ENCODE measurements around the gene THNSL1.
A peak's percentile ranks its signal among the peaks of the same experiment; 100 is the strongest.
"Not testable (repeated sequence)": the region's sequence is repeated elsewhere in the genome, so short reads cannot be mapped to it uniquely, and the experiment has no call there.

Gene THNSL1

DNA sequence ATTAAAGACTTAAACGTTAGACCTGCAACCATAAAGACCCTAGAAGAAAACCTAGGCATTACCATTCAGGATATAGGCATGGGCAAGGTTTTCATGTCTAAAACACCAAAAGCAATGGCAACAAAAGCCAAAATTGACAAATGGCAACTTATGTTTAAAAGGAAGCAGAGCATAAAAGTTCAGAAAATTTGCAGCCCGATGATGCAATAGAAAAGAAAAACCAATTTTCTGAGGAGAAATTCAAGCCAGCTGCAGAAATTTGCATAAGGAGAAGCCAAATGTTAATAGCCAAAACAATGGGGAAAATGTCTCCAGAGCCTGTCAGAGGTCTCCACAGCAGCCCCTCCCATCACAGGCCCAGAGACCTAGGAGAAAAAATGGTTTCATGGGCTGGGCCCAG, 4.8 kb upstream of the THNSL1 start:
- DNase-seq, result not testable (repeated sequence)

DNA sequence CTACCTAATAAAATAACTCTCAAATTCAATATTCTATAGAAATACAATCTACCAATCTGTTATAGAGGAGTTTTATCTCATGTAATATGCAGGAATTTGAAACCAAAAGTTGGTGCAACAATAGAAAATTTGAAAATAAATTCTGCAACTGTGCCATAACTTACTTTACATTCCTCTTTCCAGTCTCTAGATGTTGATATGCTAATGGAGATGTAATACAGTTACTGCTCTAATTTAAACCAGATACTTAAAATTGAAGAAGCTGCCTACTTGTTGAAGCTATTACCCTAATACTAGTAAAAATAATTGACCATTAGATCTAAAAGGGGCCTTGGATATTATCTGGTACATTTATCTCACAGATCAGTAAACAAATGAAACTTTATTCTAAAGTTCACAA, 1.8 kb upstream of the THNSL1 start:
- no peak for DNase-seq

DNA sequence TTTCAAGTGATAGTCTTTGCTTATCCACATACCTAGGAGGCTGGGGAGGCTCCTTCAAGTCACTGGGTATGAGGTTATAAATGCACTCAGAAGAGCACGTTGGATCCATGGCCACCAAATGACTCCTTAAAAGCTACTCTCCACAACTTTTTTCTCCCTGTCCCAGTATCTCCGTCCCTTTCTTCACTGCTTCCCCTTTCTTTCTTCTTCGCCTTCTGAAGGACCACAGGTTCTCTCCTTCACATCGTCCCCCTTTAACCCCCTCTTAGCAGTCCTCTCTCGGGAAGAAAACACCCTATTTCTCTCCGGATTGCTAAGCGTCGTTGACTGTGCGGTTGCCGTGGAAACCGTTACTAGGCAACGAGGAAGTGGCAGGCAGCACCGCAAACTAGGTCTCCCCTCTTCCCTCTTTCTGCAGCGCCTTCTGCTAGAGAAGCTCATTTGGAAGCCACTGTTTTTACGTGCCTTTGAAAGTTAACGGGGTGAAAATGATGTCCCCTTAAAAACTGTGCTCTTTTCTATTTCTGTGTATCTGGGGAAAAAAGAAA, 510 bp upstream of the THNSL1 start, which contains the start of gene ENKUR:
Gene ENKUR, minus strand, starts transcription at position 331 of the 548 bp plus-strand sequence. Its CDS starts 222 bp downstream, at position 109.
- peak; percentile 87 for DNase-seq

DNA sequence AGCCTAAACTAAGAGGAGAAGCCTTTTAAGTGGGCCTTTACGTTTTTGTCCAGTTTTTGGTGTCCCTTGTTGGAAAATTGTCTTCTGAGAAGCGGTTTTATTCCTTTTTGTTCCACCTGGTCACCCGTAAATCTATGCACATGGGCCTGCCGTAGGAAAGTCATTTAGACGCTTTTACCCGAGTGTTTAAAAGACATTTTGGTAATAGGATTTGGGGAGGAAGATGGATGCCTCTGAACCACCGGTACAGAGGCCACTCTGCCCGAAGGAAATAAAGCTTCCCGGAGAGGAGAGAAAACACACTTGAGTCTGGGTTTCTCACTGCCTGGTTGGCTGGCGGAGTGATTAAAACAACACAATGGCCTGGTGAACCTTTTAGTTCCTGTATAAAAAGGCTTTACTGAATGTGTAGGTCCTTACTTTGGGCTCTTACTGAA, 760 bp downstream of the THNSL1 start:
- DNase-seq, result no peak

DNA sequence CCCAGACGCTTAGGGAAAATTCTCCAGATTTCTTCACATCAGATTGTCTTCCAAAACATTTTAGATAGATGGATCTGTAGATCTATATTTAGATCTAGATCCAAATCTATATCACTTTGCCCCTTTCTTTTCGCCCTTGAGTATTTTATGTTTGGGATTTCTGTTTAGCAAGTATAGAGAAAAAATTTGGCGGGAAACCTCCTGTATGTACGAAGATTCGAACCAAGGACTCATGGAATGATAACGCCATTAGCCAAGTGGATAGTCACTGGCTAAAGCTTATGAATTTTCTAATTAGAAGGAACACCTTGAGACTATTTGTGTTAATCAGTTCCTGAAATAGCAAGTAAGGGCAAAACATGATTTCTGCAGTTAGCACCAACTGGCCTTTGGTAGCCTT, 1.2 kb downstream of the THNSL1 start:
- DNase-seq, result no peak

DNA sequence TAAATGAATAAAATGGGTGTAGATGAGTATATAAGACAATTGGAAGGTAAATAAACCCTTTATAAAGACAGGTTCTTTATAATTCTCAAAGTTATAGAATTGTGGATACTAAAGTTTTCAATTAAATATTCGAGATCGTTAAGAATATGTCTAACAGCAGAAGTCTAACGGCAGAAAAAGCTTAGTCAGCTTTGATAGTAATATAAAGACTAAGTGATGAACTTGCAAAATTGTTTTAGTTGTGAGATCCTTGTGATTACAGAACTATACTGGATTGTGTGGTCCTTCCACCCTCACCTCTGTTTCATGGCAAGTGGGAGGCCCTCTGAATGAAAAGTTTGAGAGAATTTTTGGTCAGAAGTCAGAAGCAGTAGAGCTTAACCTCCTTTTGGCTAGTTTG, 2.3 kb downstream of the THNSL1 start:
- no peak for DNase-seq

DNA sequence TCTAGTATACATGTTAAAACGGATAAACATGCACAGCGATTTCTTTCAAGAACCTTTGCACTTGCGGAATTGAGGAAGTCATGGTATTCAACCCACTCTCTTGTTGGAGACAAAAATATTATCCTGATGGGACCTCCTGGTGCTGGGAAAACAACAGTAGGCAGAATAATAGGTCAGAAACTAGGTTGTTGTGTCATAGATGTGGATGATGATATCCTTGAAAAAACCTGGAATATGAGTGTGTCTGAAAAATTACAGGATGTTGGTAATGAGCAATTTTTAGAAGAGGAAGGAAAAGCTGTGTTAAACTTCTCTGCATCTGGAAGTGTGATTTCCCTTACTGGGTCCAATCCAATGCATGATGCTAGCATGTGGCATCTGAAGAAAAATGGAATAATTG, 6.9 kb downstream of the THNSL1 start:
- no peak for DNase-seq

DNA sequence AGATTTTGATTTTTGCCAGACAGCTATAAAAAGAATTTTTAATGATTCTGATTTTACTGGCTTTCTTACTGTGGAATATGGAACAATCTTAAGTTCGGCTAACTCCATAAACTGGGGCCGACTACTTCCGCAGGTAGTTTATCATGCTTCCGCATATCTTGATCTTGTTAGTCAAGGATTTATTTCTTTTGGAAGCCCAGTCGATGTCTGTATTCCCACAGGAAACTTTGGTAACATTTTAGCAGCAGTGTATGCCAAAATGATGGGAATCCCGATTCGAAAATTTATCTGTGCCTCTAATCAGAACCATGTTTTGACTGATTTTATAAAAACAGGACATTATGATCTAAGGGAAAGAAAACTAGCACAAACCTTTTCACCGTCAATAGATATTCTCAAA, 8.1 kb downstream of the THNSL1 start:
- no peak for DNase-seq

DNA sequence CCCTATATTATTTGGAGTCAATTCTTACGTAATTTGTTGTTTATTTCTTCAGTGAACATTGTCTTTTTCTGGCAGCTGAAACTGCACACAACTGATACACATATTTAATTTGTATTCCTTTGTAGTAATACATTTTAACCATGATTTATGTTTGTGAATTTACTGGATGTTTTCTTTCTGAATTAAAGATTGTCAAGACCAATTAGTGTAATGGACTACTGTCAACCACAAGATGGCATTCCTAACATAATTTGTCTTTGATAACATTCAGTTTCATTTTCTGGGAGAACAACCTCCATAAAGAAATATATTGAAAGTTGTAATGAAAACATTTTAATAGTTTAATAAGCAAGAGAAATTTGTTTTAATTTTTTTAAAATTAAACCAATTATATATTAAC, 10.1 kb downstream of the THNSL1 start:
- no peak for DNase-seq

DNA sequence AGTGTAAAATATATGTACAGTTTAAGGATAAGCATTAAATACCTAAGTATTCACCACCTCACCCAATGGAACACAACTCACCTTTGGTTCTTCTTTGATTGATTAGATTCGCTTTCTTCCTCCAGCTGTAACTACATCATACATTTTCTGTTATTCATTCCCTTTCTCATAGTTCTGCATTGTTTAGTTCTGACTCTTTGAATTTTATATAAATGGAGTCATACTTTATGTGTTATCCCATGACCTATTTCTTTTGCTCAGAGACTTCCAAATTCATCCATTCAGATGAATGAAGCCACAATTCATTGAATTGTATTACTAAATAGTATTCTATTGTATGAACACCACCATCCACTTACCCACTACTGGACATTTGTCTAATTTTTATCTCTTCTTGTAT, 12.3 kb downstream of the THNSL1 start:
- no peak for DNase-seq

DNA sequence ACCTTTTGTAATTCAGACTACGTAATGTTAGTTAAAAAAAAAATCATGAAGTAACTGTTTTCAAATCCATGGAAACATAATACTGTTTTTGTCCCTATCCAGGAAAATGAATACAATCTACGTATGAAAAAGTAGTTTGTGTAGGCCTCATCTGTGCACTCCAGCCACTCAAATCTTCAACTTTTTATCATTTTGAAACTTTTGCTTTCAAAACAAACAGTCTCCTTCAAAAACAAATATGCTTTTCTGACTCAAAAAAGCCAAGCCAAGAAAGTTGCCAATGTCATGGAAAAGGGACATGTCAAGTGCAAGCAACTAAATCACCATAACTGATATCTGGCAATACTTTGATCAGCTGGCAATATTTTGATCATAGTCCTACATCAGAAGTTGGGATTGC, 13.1 kb downstream of the THNSL1 start:
- no peak for DNase-seq

DNA sequence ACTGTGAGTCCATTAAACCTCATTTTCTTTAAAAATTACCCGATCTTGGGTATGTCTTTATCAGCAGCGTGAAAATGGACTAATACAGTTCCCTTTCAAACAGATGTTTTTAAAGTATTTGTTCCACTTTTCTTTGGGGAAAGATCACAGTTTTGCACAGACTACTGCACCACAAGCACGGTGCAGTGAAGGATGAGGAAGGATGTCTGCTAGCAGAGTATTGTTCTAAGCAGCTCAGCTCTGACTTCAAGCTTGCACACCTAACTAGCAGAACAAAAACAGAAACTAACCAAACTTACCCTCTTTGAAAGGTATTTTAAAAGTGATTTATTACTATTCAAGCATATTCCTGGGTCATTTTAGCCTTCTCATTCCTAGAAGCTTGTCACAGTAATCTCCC, 20.0 kb downstream of the THNSL1 start:
- DNase-seq, result no peak

DNA sequence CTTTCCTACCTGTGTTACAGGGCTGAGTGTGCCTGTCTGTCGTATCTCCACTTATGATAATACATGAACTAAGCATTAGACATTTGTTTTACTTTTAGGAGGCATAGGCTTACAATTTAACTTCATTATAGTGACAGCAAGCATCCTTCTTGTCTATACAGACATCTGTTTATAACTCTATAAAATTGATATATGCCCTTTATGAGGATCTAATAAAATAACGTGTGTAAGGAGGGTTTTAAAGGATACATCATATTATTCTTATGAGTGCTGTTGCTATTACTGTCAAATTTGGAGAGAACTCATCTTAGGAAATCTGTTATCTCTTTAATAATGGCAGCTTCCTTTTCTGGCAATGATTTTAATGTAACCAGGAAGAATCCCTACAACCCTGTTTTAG, 21.9 kb downstream of the THNSL1 start:
- DNase-seq, result no peak

DNA sequence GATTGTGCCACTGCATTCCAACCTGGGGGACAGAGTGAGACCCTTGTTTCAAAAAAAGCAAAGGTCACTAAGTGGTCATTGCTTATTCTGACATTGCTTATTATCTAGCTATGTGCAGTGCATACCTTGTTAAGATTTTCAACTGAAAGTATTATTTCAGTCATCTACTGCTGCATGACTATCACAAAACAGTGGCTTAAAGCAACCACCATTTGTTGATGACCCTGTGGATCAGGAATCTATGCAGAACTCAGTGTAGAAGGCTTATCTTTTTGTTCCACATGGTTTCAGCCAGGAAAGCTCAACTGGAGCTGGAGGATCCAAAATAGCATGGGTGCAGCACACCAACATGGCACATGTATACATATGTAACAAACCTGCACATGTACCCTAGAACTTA, 23.1 kb downstream of the THNSL1 start:
- no peak for DNase-seq

DNA sequence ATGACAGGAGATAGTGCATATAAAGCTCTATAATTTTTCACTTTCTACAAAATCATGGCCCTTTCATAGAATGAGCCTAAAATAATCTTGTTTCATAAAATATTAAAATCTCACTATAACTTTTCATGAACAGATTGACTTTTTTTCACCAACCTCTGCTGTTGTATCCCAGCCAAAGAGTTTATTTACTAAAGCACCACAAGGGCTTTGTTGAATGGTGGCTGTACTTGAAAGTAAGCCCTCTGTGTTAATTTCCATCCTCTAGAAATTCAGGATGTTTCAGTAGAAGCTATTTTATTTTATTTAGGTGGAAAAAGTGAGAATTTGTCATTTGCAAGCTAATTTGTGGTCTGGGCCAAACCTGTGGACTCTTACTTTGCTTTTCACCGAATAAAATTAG, 30.2 kb downstream of the THNSL1 start:
- no peak for DNase-seq

DNA sequence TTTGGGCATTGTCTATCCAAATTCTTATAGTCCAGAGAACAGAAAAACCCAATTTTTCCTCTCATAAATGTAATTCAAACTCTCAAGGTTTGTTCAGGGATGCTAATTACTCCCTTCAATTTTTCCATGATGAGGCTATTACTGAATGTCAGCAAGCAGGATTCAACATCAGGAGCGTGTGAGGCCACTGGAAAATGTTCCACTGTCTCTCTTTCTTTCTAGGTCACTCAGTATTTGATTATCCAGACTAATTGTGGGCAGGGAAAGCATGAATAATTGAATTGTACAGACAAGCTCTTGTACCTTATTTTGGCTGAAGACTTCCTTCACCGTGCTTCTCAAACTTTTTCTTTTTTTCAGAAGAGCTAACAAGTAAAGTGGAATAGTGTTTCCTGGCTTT, 30.7 kb downstream of the THNSL1 start:
- DNase-seq, result no peak

DNA sequence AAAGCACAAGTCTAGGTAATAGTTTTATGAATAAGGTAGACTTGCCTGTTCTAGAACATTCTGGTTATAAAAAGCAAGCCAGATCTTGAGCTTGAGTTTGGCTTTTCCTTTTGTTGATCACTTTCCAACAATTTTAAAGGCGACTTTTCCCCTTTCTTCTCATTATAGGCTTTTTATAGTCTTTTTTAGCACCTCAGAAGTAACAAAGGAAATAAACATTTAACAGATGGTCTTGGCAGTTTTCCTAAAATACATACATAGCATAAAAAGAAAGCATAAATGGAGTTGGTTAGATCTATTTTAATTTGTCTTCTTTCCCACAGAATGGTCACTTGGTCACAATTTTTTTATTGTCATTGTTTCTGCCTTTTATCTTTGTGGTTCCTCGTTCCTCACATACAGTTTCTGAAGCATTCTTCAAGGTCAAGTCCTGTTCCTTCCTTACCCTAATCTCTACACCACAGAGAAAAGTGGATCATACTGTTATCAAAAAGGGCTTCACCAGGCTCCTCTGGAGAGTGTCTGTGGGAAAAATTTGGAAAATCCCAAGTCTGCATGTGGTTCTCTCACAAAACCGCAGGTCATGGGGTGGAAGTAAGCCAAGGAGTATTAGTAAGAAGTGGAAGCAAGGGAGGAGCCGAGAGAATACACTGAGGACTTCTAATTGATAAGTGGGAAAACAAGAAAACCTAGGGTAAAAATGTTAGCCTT, 31.3 kb downstream of the THNSL1 start:
- no peak for DNase-seq

DNA sequence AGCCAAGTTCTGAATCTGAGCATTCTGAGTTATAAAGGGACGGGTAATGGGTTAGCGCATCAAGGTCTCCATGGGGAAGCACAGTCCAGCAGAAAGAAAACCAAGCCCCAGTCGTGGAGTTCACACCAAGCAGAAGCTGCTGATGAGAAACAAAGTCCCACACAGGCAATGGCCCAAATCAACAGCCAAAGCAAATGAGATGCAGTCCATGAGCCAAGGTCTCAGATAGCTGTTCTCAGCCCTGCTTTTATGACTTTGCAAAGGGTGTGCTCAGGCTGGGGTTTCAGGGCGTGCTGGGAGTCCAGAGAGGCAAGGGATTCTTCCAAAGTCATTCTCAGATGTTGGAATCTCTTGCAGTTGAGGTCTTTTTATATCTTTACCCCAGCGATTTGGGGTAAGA, 32.0 kb downstream of the THNSL1 start:
- no peak for DNase-seq

DNA sequence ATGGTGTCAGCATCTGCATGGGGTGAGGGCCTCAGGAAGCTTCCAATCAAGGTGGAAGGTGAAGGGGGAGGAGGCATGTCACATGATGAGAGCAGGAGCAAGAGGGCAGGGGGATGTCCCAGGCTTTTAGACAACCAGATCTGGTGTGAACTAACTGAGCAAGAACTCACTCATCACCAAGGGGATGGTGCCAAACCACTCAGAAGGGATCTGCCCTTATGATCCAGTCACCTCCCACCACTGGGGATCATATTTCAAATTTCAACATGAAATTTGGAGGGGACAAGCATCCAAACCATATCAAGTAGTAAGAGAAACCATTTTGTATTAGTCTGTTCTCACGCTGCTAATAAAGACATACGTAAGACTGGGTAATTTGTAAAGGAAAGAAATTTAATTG, 33.6 kb downstream of the THNSL1 start:
- no peak for DNase-seq

DNA sequence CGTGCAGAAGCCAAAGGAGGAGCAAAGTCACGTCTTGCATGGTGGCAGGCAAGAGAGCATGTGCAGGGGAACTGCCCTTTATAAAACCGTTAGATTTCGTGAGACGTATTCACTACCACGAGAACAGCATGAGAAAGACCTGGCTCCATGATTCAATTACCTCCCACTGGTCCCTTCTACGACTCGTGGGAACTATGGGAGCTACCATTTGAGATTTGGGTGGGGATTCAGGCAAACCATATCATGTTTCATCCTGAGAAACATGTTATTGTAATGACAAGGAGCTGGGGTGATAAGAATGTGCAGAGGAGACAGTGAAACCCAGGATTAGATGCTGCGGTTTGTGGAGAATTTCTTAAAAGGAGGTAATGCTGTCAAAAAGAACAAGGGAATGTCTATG, 34.0 kb downstream of the THNSL1 start:
- no peak for DNase-seq

DNA sequence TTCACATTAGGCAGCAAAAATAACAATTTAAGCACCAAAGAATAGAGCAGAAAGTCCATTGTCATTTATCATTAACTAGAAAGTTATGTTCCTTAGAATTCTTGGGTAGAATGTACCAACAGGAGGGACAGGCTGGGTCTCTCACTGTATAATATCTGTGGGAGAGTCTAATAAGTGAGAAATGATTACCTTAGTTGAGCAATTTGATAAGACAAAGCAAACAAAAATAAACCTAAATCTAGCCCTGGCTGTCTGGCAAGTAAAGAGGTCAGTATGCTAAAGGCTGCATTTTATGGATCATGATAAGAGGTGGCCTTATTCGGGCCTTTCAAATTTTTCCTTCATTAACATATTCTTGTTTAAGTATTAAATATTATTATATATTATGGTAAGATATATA, 35.6 kb downstream of the THNSL1 start:
- no peak for DNase-seq

DNA sequence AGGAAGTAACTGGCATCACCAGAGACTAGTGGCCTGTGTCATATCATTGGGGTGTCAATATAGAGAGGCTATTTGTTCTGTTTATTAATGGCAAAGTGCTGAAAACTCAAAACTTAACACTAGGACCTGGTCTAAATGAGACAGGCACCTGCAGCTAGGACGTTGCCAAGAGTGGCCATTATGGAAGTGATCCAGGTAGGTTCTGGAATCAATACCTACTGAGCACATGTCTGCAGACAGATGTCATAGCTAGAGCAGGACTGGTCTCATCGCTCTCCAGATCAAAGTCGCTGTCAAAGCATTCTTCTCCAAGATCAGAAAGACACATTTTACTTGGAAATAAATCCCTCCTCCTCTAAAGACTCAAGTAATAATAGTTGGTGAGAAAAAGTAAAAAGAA, 40.3 kb downstream of the THNSL1 start:
- DNase-seq, result no peak

DNA sequence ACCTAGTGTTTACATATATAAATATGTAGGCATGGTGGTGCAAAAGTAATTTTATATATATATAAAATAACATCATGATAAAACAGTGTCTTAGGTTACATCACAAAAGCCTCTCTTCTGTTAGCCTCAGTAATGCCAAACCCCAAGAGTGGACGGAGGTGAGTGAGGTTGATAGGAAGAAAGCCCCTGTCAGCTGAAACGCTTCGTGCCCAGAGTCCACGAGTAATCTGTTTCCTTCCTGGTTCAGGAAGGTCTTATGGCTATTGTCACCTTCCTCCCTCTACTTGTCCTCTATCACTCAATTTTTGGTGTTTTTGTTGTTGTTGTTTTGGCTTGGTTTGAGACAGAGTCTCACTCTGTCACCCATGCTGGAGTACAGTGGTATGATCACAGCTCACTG, 41.5 kb downstream of the THNSL1 start:
- no peak for DNase-seq

DNA sequence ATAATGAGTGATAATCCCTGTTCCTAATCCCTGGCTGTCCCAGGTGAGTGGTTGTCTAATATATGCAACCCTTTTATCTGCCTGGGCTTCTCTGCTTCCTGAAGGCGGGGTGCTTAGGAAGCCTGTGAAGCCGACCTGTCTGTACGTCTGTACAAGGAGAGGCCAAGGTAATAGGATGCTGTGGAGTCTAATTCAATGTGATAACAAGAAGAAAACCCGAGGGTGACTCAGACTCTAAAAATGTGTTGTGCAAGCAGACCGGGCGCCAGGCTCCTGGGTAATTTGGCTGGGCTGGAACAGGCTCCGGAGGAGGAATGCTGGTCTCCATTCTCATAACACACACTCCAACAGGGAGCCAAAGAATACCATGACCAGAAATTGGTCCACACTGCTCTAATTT, 43.6 kb downstream of the THNSL1 start:
- DNase-seq, result no peak

DNA sequence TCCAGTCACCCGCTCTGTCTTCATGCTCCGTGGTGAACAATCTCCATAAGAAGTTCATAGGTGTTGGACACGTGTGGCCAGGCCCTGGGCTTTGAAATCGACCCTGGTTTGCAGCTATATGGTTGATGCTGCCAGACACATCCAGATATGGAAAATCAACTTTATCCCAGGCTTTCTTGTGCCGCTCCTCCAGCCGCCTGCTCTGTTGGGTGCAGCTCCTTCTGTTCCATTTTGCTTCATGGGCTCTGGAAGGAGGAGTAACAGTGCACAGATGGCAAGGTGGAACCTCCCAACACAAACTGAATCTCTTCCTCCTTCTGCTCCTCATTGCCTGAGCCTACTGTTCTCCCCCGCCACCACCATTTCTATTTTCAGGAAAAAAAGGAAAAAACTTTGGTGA, 44.7 kb downstream of the THNSL1 start:
- no peak for DNase-seq
